Stimulated activated CD8-positive, alpha-beta memory T cell treated with anti-CD3 and anti-CD28 coated beads, Interleukin-15, amount 100 ng/mL, for 1 hour (primary cell): ENCODE measurements around the gene DR1.

Experiments used
- DNase-seq: peaks from one replicate; pipeline ENCODE4 v3.0.0-alpha.2; 2020; ENCODE audit warnings: low read depth

Gene DR1

GRCh38 chr1:93345633-93346420, at the start of gene DR1:
Gene DR1, plus strand, starts transcription at chr1:93345907. Its CDS starts 739 bp downstream, at chr1:93346646.
- DNase-seq = peak; percentile 87

GRCh38 chr1:93296555-93297154, 49.1 kb upstream of the DR1 start:
- no peak for DNase-seq

- DNase-seq = no peak
Measured at GRCh38 chr1:93301131-93301530, 44.6 kb upstream of the DR1 start.

GRCh38 chr1:93302078-93302477, 43.6 kb upstream of the DR1 start:
- no peak for DNase-seq

- DNase-seq = peak; percentile 30
Measured at GRCh38 chr1:93304716-93305138, 41.0 kb upstream of the DR1 start.

GRCh38 chr1:93306920-93307319, 38.8 kb upstream of the DR1 start:
- DNase-seq = no peak

GRCh38 chr1:93313026-93313425, 32.7 kb upstream of the DR1 start:
- DNase-seq = no peak

- DNase-seq = no peak
Measured at GRCh38 chr1:93317207-93317606, 28.5 kb upstream of the DR1 start.

GRCh38 chr1:93317943-93318342, 27.8 kb upstream of the DR1 start:
- DNase-seq = no peak

- DNase-seq = no peak
Measured at GRCh38 chr1:93321720-93322119, 24.0 kb upstream of the DR1 start.

GRCh38 chr1:93322349-93322748, 23.4 kb upstream of the DR1 start:
- no peak for DNase-seq

- DNase-seq = no peak
Measured at GRCh38 chr1:93323185-93323820, 22.4 kb upstream of the DR1 start.

GRCh38 chr1:93324486-93325464, 20.9 kb upstream of the DR1 start:
- DNase-seq = no peak

- DNase-seq = no peak
Measured at GRCh38 chr1:93328809-93329760, 16.6 kb upstream of the DR1 start.

GRCh38 chr1:93330196-93330595, 15.5 kb upstream of the DR1 start:
- no peak for DNase-seq

- DNase-seq = no peak
Measured at GRCh38 chr1:93330617-93331016, 15.1 kb upstream of the DR1 start.

- no peak for DNase-seq
Measured at GRCh38 chr1:93331412-93331811, 14.3 kb upstream of the DR1 start.

- no peak for DNase-seq
Measured at GRCh38 chr1:93332368-93332767, 13.3 kb upstream of the DR1 start.

- no peak for DNase-seq
Measured at GRCh38 chr1:93338387-93339146, 7.1 kb upstream of the DR1 start.

GRCh38 chr1:93339171-93339697, 6.5 kb upstream of the DR1 start:
- no peak for DNase-seq
